Stimulated activated naive B cell treated with anti-CD40 and anti-IgM and Interleukin-4, amounts not matched to agents 10 μg/mL and 1 μg/mL and 100 μg/mL, for 72 hours (primary cell): ENCODE measurements around the gene TEF.
"Not testable (repeated sequence)": the region's sequence is repeated elsewhere in the genome, so short reads cannot be mapped to it uniquely, and the experiment has no call there.

Experiments
- ATAC-seq, 2 donors: fragments of 150-1000 bp; cut with Tn5 transposase; replicated peaks; 2 replicates each; pipeline ENCODE4 v1.10.0; 2021; ENCODE audit warnings: moderate library complexity in 1 of 2
- DNase-seq: peaks from one replicate; pipeline ENCODE4 v3.0.0; 2021
- H3K27ac Mint-ChIP-seq: one replicate; pipeline ENCODE4 v1.8.0; 2022; ENCODE audit warnings: mild to moderate bottlenecking, mixed read lengths
- H3K27me3 Mint-ChIP-seq, 2 donors: one replicate each; pipeline ENCODE4 v1.8.0; 2022; ENCODE audit warnings: mixed read lengths in 2 of 2
- H3K36me3 Mint-ChIP-seq, 2 donors: one replicate each; pipeline ENCODE4 v1.8.0; 2022; ENCODE audit warnings: mixed read lengths in 2 of 2, mild to moderate bottlenecking in 1 of 2
- H3K4me1 Mint-ChIP-seq, 2 donors: one replicate each; pipeline ENCODE4 v1.8.0; 2022; ENCODE audit warnings: mixed read lengths in 2 of 2, mild to moderate bottlenecking in 1 of 2
- H3K4me3 Mint-ChIP-seq, 2 donors: one replicate each; pipeline ENCODE4 v1.8.0; 2022; ENCODE audit warnings: mild to moderate bottlenecking in 2 of 2, mixed read lengths in 2 of 2, moderate library complexity in 1 of 2
- H3K9me3 Mint-ChIP-seq, 2 donors: one replicate each; pipeline ENCODE4 v1.8.0; 2022; ENCODE audit warnings: mixed read lengths in 2 of 2, mild to moderate bottlenecking in 1 of 2

TEF gene

GRCh38 chr22:41435560-41435959 lies 53.8 kb downstream of the TEF start:
- H3K27me3 Mint-ChIP-seq, result no peaks in the 10 kb centered on the region
- H3K27ac Mint-ChIP-seq, result peak overlapping the region; percentile 31
- no peak overlapping the region for H3K4me3 Mint-ChIP-seq
- no peaks in the 10 kb centered on the region for H3K9me3 Mint-ChIP-seq
- H3K4me1 Mint-ChIP-seq, result peaks cover 33 to 51% of the 10 kb centered on the region in 2 donors
- peaks cover 36 to 66% of the 10 kb centered on the region in 2 donors for H3K36me3 Mint-ChIP-seq
- DNase-seq (no peak), ATAC-seq (no peak)

- Mint-ChIP-seq H3K27me3 (no peaks in the 10 kb centered on the region), H3K36me3 (peaks cover 30 to 64% of the 10 kb centered on the region in 2 donors), H3K9me3 (no peaks in the 10 kb centered on the region), H3K4me3 (no peak overlapping the region), H3K27ac (peak overlapping the region; percentile 91), H3K4me1 (peaks cover 28 to 49% of the 10 kb centered on the region in 2 donors)
- no peak for DNase-seq
- no peak for ATAC-seq
Observed at GRCh38 chr22:41436322-41437113, 54.8 kb downstream of the TEF start.

GRCh38 chr22:41437198-41437597 lies 55.5 kb downstream of the TEF start:
- Mint-ChIP-seq H3K4me1 (peaks cover 27 to 49% of the 10 kb centered on the region in 2 donors), H3K36me3 (peaks cover 26 to 58% of the 10 kb centered on the region in 2 donors), H3K27ac (peak overlapping the region; percentile 80), H3K27me3 (no peaks in the 10 kb centered on the region), H3K9me3 (no peaks in the 10 kb centered on the region), H3K4me3 (no peak overlapping the region)
- no peak for ATAC-seq
- DNase-seq, result no peak

GRCh38 chr22:41440511-41440910 lies 58.8 kb downstream of the TEF start:
- Mint-ChIP-seq H3K36me3 (peaks cover 29 to 61% of the 10 kb centered on the region in 2 donors), H3K27ac (peak overlapping the region; percentile 51), H3K4me3 (peak overlapping the region in 1 of 2 donors; percentile 33), H3K4me1 (peaks cover 22 to 56% of the 10 kb centered on the region in 2 donors)
- ATAC-seq, H3K27me3 Mint-ChIP-seq, H3K9me3 Mint-ChIP-seq, DNase-seq: not testable (repeated sequence)

- no peak overlapping the region for H3K27ac Mint-ChIP-seq
- H3K9me3 Mint-ChIP-seq, result no peaks in the 10 kb centered on the region
- ATAC-seq (no peak), DNase-seq (no peak)
- H3K4me3 Mint-ChIP-seq, result no peak overlapping the region
- H3K27me3 Mint-ChIP-seq, result no peaks in the 10 kb centered on the region
- H3K4me1 Mint-ChIP-seq, result peaks cover 9 to 40% of the 10 kb centered on the region in 2 donors
- H3K36me3 Mint-ChIP-seq, result peaks cover 21 to 50% of the 10 kb centered on the region in 2 donors
Observed at GRCh38 chr22:41442240-41442792, 60.6 kb downstream of the TEF start.

- Mint-ChIP-seq H3K4me1 (peaks cover 10 to 35% of the 10 kb centered on the region in 2 donors), H3K4me3 (peak overlapping the region; percentile 93 to 94), H3K9me3 (no peaks in the 10 kb centered on the region), H3K27ac (peak overlapping the region; percentile 98), H3K27me3 (no peaks in the 10 kb centered on the region), H3K36me3 (peaks cover 17 to 44% of the 10 kb centered on the region in 2 donors)
- DNase-seq (peak; percentile 83), ATAC-seq (peak; percentile 52 to 56)
Observed at GRCh38 chr22:41444360-41445128, 62.8 kb downstream of the TEF start.

GRCh38 chr22:41445129-41446056 lies 63.7 kb downstream of the TEF start:
- peaks cover 11 to 40% of the 10 kb centered on the region in 2 donors for H3K36me3 Mint-ChIP-seq
- peaks cover 10 to 27% of the 10 kb centered on the region in 2 donors for H3K4me1 Mint-ChIP-seq
- no peak for DNase-seq

GRCh38 chr22:41446057-41446501 lies 64.3 kb downstream of the TEF start:
- peaks cover 10 to 24% of the 10 kb centered on the region in 2 donors for H3K4me1 Mint-ChIP-seq
- H3K4me3 Mint-ChIP-seq, result peak overlapping the region; percentile 93 to 94
- DNase-seq (no peak), ATAC-seq (no peak)
- H3K36me3 Mint-ChIP-seq, result peaks cover 11 to 38% of the 10 kb centered on the region in 2 donors
- peak overlapping the region; percentile 98 for H3K27ac Mint-ChIP-seq
- no peaks in the 10 kb centered on the region for H3K27me3 Mint-ChIP-seq
- H3K9me3 Mint-ChIP-seq, result no peaks in the 10 kb centered on the region

More at GRCh38 chr22:41445129-41446056, 63.7 kb downstream of the TEF start:
- Mint-ChIP-seq H3K4me3 (peak overlapping the region; percentile 93 to 94), H3K27me3 (no peaks in the 10 kb centered on the region), H3K9me3 (no peaks in the 10 kb centered on the region), H3K27ac (peak overlapping the region; percentile 98)
- no peak for ATAC-seq

- no peaks in the 10 kb centered on the region for H3K9me3 Mint-ChIP-seq
- H3K27ac Mint-ChIP-seq, result peak within 1 kb of the TSS; percentile 98
- DNase-seq (peak; percentile 93), ATAC-seq (peak; percentile 46 to 61)
- H3K4me3 Mint-ChIP-seq, result peak within 1 kb of the TSS; percentile 93 to 94
- H3K4me1 Mint-ChIP-seq, result peaks cover 10 to 24% of the 10 kb centered on the region in 2 donors
- H3K36me3 Mint-ChIP-seq, result peaks cover 11 to 35% of the 10 kb centered on the region in 2 donors
- no peaks in the 10 kb centered on the region for H3K27me3 Mint-ChIP-seq
Observed at GRCh38 chr22:41446639-41447434, 65.1 kb downstream of the TEF start, which contains the start of gene TOB2. TOB2 (minus strand) TSS chr22:41446801; CDS start chr22:41437345, 9,456 bp downstream.

- Mint-ChIP-seq H3K4me1 (peaks cover 10 to 18% of the 10 kb centered on the region in 2 donors), H3K4me3 (peak overlapping the region; percentile 93 to 94), H3K27me3 (no peaks in the 10 kb centered on the region), H3K9me3 (no peaks in the 10 kb centered on the region), H3K27ac (peak overlapping the region; percentile 98), H3K36me3 (peaks cover 11 to 38% of the 10 kb centered on the region in 2 donors)
- DNase-seq, result peak; percentile 65
- peak; percentile 23 to 30 for ATAC-seq
Observed at GRCh38 chr22:41447435-41448188, 65.9 kb downstream of the TEF start.

- Mint-ChIP-seq H3K9me3 (no peaks in the 10 kb centered on the region), H3K4me1 (peaks cover 11% of the 10 kb centered on the region in 2 donors), H3K27me3 (no peaks in the 10 kb centered on the region), H3K36me3 (peaks cover 7 to 34% of the 10 kb centered on the region in 2 donors), H3K27ac (peak overlapping the region; percentile 98), H3K4me3 (peak overlapping the region; percentile 93 to 94)
- DNase-seq, result peak; percentile 94
- peak; percentile 73 to 75 for ATAC-seq
Observed at GRCh38 chr22:41448189-41448808, 66.6 kb downstream of the TEF start.
